CD4-positive, alpha-beta T cell treated with Interleukin-12 subunit alpha and Interleukin-12 subunit beta, for 1 hour (primary cell): Measurements from ENCODE around the gene MSANTD1.
"Not testable (repeated sequence)": the region's sequence is repeated elsewhere in the genome, so short reads cannot be mapped to it uniquely, and the experiment has no call there.

Experiments
- DNase-seq: peaks from one replicate; pipeline ENCODE4 v3.0.0-alpha.2; 2020

MSANTD1 gene

GRCh38 chr4:3291969-3292570 is 43.1 kb downstream of the MSANTD1 start:
- DNase-seq: peak; percentile 22

DNA sequence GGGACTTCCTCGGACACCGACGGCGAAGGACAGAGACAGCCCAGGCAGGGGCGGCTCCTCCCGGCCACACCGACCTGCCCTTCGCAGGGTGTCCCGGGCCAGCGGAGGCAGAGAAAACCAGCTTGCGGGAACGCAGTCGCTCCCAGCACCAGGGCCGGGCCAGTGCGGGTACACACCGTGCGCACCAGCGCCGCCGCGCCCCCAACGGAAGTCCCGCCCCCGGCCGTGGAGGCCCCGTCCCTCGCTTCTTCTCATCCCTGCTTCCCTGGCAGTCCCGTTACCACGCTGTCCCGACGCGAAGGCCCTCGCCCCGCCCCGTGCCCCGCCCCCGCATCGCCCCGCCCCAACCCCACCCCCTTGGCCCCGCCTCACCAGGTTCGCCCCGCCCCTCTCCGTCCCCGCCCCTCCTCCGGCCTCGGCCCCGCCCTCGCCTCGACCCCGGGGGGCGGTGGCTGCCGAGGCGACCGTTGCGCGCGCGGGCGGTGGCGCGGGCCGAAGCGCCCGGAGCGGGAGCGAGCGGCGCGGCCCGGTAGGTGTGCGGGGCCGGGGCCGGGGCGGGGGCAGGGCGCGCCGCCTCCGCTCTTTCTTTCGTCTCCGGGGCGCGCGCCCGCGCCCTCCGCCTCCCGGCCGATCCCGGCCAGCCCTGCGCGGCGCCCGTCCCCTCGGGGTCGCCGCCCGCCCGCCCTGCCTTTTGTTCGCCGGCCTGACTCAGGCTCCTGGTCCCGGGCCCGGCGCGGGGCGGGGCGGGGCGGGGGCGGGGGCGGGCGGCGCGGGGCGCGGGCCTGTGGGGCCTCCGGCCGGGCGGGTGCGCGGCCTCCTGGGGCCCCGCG is 43.8 kb downstream of the MSANTD1 start, which contains the start of gene RGS12:
TSS of gene RGS12 (plus strand) at position 451 of the 830 bp plus-strand sequence. CDS start 23,150 bp downstream, outside the sequence.
- DNase-seq: peak; percentile 89

GRCh38 chr4:3293401-3294391 is 44.7 kb downstream of the MSANTD1 start:
- no peak for DNase-seq

DNA sequence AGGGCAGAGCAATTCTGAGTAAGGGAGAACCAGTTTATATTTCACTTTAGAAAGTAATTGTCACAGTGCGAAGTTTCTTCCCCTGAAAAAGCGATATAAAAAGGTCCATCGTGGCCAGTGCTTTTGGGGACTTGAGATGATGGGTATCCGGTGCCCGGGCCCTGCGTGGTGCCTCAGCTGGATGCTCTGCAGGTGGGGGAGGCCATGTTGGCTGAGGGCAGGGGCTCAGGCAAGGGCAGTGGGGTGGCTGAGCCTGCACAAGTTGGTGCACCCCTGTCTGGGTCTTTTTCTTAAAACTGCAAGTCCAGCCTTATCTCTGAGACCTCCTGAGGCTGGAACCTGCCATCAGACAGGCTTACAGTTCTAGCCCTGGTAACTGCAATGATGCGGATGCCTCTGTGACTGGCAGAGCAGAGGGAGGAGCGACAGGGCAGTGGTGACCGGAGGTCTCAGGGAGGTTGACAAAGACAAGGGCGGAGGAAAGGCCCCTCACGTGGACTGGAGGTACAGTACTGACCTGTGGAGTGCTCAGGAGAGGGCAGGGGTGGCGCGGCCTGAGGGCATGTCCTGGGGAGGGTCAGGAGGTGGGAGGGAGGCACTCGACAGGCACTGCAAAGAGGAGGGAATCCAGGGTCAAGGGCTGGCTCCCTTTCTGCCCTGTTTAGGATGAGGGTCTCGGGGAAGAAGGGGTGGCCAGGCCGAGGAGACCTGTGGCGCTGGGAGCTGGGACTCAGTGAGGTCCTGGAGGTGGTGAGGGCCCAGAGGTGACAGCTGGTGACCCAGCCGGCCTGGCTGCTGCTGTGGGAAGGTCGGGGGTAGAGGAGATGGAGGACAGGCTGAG is 45.7 kb downstream of the MSANTD1 start:
- DNase-seq: no peak

DNA sequence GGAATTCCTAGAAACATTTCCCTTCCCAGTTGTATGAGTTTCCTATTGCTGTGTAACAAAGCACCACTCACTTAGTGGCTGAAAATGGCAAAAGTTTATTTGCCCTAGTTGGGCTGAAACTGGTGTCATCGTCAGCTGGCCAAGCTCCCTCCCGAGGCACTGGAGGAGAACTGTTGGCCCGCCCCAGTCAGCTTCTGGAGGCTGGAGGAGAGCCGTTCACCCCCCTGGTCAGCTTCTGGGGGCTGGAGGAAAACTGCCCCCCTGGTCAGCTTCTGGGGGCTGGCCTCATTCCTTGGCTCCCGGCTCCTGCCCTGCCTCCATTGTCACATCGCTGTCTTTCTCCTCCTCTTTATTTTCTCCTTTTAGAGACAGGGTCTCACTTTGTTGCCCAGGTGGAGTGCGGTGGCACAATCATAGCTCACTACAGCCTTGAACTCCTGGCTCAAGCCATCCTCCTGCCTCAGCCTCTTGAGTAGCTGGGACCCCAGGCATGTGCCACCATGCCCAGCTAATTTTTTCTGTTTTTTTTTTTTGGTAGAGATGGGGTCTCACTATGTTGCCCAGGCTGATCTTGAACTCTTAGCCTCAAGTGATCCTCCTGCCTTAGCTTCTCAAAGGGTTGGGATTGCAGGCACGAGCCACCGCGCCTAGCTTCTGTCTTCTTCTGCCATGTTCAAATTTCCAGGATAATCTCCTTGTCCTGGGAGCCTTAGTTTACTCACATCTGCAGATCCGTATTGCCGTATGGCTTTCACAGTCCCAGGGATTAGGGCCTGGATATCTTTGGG is 47.1 kb downstream of the MSANTD1 start:
- no peak for DNase-seq

- DNase-seq: no peak
Measured at GRCh38 chr4:3296651-3297050, 47.7 kb downstream of the MSANTD1 start.

GRCh38 chr4:3297066-3297859 is 48.3 kb downstream of the MSANTD1 start:
- DNase-seq: no peak

GRCh38 chr4:3299122-3299975 is 50.4 kb downstream of the MSANTD1 start:
- no peak for DNase-seq

GRCh38 chr4:3299976-3300671 is 51.2 kb downstream of the MSANTD1 start:
- no peak for DNase-seq

DNA sequence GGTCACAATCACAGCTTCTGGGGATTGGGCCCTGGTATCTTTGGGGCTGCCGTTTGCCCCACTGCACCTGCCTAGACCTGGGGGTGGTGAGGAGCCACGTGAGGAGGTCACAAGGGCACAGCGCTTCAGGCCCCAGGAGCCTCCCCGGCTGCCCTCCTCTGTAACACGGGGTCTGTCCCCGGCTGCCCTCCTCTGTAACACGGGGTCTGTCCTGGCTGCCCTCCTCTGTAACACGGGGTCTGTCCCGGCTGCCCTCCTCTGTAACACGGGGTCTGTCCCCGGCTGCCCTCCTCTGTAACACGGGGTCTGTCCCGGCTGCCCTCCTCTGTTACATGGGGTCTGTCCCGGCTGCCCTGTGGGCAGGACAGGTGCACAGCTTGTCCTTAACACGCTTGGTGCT is 51.9 kb downstream of the MSANTD1 start:
- DNase-seq: not testable (repeated sequence)

- DNase-seq: no peak
Measured at GRCh38 chr4:3301450-3302172, 52.7 kb downstream of the MSANTD1 start.

DNA sequence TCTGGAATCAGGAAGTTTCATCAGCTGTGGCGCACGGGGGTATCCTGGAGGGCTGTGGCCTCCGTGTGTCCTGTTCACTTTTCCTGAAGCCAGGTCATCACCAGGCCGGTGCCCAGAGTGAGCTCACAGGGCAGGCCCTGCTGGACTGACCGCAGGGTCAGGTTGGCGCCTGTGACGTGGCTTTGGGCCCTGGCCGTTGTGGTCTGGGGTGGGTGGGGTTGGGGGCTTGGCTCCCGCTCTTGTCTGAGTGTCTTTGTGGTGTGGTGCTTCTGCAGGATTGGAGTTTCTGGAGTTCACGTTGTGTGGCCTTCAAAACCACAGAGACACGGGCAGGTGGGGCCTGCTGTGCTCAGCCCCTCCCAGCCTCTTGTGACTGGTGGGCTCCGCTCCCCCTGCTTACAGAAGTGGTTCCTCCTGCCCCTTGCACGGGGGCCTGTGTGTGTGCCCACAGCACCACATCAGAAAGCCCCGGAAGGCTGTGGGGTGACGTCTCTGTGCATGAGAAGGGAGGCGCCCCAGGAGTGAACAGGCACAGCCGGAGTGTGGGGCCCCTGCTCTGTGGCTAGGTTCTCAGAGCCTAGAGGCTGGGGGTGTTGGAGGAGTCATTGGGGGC is 53.3 kb downstream of the MSANTD1 start:
- DNase-seq: peak; percentile 86

GRCh38 chr4:3302786-3303564 is 54.0 kb downstream of the MSANTD1 start:
- DNase-seq: peak; percentile 16

GRCh38 chr4:3303565-3303824 is 54.5 kb downstream of the MSANTD1 start:
- DNase-seq: no peak

DNA sequence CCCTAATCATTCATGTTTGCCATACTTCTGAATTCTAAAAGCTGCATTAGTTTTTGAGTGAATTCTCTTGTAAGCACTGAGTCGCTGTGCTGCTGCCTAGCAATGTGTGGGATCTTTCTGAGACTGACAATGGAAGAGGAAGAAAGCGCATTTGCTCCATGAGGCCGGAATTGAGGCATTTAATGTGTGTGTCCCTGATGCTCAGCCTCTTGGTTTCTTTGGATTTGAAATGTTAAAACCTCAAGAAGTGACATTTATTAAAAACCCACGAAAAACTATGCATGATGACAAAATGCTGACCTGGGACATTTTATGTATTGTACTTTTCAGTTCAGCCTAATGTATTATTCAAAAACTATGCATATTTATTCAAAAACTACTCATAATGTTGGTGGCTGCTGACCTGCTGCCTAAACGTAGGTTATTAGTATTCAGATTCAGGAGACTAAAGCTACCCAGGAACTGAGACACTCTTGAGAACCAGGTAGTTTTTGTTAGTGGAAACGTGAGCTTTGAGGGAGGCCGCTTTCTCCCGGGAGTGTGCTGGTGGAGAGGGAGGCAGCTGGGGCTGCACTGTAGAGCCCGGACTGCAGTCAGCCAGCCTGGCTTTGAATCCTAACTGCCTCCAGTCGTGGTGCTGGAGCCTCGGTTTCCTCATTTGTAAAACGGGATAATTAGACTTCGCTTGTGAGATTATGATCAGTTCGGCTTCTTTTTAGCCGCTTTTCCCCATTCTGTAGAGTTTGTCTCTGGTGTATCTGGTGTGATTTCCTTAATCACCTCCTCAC is 55.2 kb downstream of the MSANTD1 start:
- DNase-seq: no peak
